HG03460 (cell line): ENCODE measurements around the gene C16orf90.
"Not testable (repeated sequence)": the region's sequence is repeated elsewhere in the genome, so short reads cannot be mapped to it uniquely, and the experiment has no call there.

Experiments
- ATAC-seq: cut with Tn5 transposase; IDR thresholded peaks from one replicate; pipeline ENCODE4 v1.9.1; 2021; ENCODE audit not compliant: unreplicated experiment

The C16orf90 gene

GRCh38 chr16:3495176-3495575 lies at the start of gene C16orf90:
Gene C16orf90 (minus strand): TSS chr16:3495489. CDS start chr16:3495421, 68 bp downstream.
- ATAC-seq = no peak

- ATAC-seq = no peak
Observed at GRCh38 chr16:3542601-3543373, 47.5 kb upstream of the C16orf90 start.

- no peak for ATAC-seq
Observed at GRCh38 chr16:3541527-3542155, 46.4 kb upstream of the C16orf90 start.

- no peak for ATAC-seq
Observed at GRCh38 chr16:3538222-3538621, 42.9 kb upstream of the C16orf90 start.

GRCh38 chr16:3536851-3537250 lies 41.6 kb upstream of the C16orf90 start:
- no peak for ATAC-seq

GRCh38 chr16:3536271-3536731 lies 41.0 kb upstream of the C16orf90 start:
- no peak for ATAC-seq

GRCh38 chr16:3534126-3534525 lies 38.8 kb upstream of the C16orf90 start:
- ATAC-seq = no peak

GRCh38 chr16:3532741-3533140 lies 37.5 kb upstream of the C16orf90 start:
- ATAC-seq = no peak

GRCh38 chr16:3530371-3530914 lies 35.2 kb upstream of the C16orf90 start:
- no peak for ATAC-seq

- ATAC-seq = no peak
Observed at GRCh38 chr16:3529175-3529574, 33.9 kb upstream of the C16orf90 start.

- ATAC-seq = no peak
Observed at GRCh38 chr16:3528406-3528805, 33.1 kb upstream of the C16orf90 start.

- not testable (repeated sequence) for ATAC-seq
Observed at GRCh38 chr16:3527216-3527829, 32.0 kb upstream of the C16orf90 start.

- no peak for ATAC-seq
Observed at GRCh38 chr16:3525951-3526350, 30.7 kb upstream of the C16orf90 start.

GRCh38 chr16:3523281-3523680 lies 28.0 kb upstream of the C16orf90 start:
- no peak for ATAC-seq

- no peak for ATAC-seq
Observed at GRCh38 chr16:3520841-3521240, 25.6 kb upstream of the C16orf90 start.

- no peak for ATAC-seq
Observed at GRCh38 chr16:3520413-3520812, 25.1 kb upstream of the C16orf90 start.

GRCh38 chr16:3519581-3519980 lies 24.3 kb upstream of the C16orf90 start:
- ATAC-seq = no peak

- ATAC-seq = no peak
Observed at GRCh38 chr16:3518986-3519348, 23.7 kb upstream of the C16orf90 start.

GRCh38 chr16:3518292-3518985 lies 23.1 kb upstream of the C16orf90 start:
- ATAC-seq = no peak

GRCh38 chr16:3515897-3516296 lies 20.6 kb upstream of the C16orf90 start:
- no peak for ATAC-seq

- ATAC-seq = no peak
Observed at GRCh38 chr16:3514621-3515020, 19.3 kb upstream of the C16orf90 start.
